Neural progenitor cell (in vitro differentiated cells): ENCODE data around the gene DPH3. TPM values are rescaled to one million over a fixed set of nuclear protein-coding genes. Genes with fewer than 3 reads are reported as not detected.

ENCODE experiments used
- DNase-seq: peaks from one replicate; pipeline ENCODE4 v3.0.0-alpha.2; 2016; ENCODE audit warnings: low spot score
- H2AFZ ChIP-seq: fragments of 200-600 bp; sonication (generic); replicated peaks from 2 replicates; pipeline ENCODE4 v1.6.1; 2016; ENCODE audit warnings: antibody characterized with exemption
- H3F3A ChIP-seq: fragments of 200-600 bp; sonication (generic); 2 replicates; pipeline ENCODE4 v1.6.1; 2016; ENCODE audit warnings: antibody characterized with exemption, low read depth
- H3K27ac ChIP-seq: fragments of 200-600 bp; sonication (generic); 2 replicates; pipeline ENCODE4 v1.5.1; 2016; ENCODE audit warnings: mild to moderate bottlenecking
- H3K27me3 ChIP-seq: fragments of 200-600 bp; sonication (generic); 2 replicates; pipeline ENCODE4 v1.6.1; 2016; ENCODE audit warnings: mild to moderate bottlenecking, moderate library complexity
- H3K36me3 ChIP-seq: fragments of 200-600 bp; sonication (generic); 2 replicates; pipeline ENCODE4 v1.5.1; 2016
- H3K4me1 ChIP-seq: fragments of 200-600 bp; sonication (generic); 2 replicates; pipeline ENCODE4 v1.6.1; 2016; ENCODE audit warnings: mixed run types
- H3K4me2 ChIP-seq: fragments of 200-600 bp; sonication (generic); 2 replicates; pipeline ENCODE4 v1.6.1; 2016
- H3K4me3 ChIP-seq: fragments of 200-600 bp; sonication (generic); 2 replicates; pipeline ENCODE4 v1.5.1; 2016
- H3K79me2 ChIP-seq: fragments of 200-600 bp; sonication (generic); 2 replicates; pipeline ENCODE4 v1.6.1; 2016; ENCODE audit warnings: low read depth
- H3K9ac ChIP-seq: fragments of 200-600 bp; sonication (generic); 2 replicates; pipeline ENCODE4 v1.6.1; 2016
- H3K9me3 ChIP-seq: fragments of 200-600 bp; sonication (generic); 2 replicates; pipeline ENCODE4 v1.5.1; 2016; ENCODE audit warnings: low read depth
- H4K20me1 ChIP-seq: fragments of 200-600 bp; sonication (generic); 2 replicates; pipeline ENCODE4 v1.6.1; 2016; ENCODE audit warnings: low read depth
- H3K27ac Mint-ChIP-seq: 3 replicates; pipeline ENCODE4 v1.8.0; 2021; ENCODE audit warnings: mixed read lengths
- H3K27me3 Mint-ChIP-seq: 2 replicates; pipeline ENCODE4 v1.8.0; 2022; ENCODE audit warnings: low read depth, mild to moderate bottlenecking, inconsistent platforms, moderate library complexity, mixed read lengths; ENCODE audit not compliant: insufficient read depth
- H3K36me3 Mint-ChIP-seq: 3 replicates; pipeline ENCODE4 v1.8.0; 2021; ENCODE audit warnings: mixed read lengths
- H3K4me1 Mint-ChIP-seq: 3 replicates; pipeline ENCODE4 v1.8.0; 2021; ENCODE audit warnings: mixed read lengths
- H3K4me3 Mint-ChIP-seq: 3 replicates; pipeline ENCODE4 v1.8.0; 2021; ENCODE audit warnings: mild to moderate bottlenecking, moderate library complexity, mixed read lengths
- H3K9me3 Mint-ChIP-seq: 3 replicates; pipeline ENCODE4 v1.8.0; 2020; ENCODE audit warnings: mixed read lengths
- EZH2 ChIP-seq: fragments of 200-600 bp; sonication (generic); IDR thresholded peaks from 2 replicates; pipeline ENCODE4 v1.6.1; 2017; ENCODE audit warnings: antibody characterized with exemption, mild to moderate bottlenecking, moderate library complexity
- EZH2phosphoT487 ChIP-seq: fragments of 200-600 bp; sonication (generic); IDR thresholded peaks from 2 replicates; pipeline ENCODE4 v1.6.1; 2017; ENCODE audit warnings: antibody characterized with exemption
- total RNA-seq: library from RNA; depleted of rRNA; stranded (reverse); fragments of >200 nt; gene quantifications from 2 replicates; pipeline ENCODE4 v1.2.3, GENCODE V29; 2015; ENCODE audit warnings: low replicate concordance
- TF ChIP-seq, protein P1 (sequence below): fragments of 200-600 bp; sonication (generic); IDR thresholded peaks from 2 replicates; pipeline ENCODE4 v1.5.1; 2017; ENCODE audit warnings: antibody characterized with exemption, mild to moderate bottlenecking

Gene DPH3
- total RNA-seq, 1 donor from 2014 or later, result 31.2 TPM

DNA sequence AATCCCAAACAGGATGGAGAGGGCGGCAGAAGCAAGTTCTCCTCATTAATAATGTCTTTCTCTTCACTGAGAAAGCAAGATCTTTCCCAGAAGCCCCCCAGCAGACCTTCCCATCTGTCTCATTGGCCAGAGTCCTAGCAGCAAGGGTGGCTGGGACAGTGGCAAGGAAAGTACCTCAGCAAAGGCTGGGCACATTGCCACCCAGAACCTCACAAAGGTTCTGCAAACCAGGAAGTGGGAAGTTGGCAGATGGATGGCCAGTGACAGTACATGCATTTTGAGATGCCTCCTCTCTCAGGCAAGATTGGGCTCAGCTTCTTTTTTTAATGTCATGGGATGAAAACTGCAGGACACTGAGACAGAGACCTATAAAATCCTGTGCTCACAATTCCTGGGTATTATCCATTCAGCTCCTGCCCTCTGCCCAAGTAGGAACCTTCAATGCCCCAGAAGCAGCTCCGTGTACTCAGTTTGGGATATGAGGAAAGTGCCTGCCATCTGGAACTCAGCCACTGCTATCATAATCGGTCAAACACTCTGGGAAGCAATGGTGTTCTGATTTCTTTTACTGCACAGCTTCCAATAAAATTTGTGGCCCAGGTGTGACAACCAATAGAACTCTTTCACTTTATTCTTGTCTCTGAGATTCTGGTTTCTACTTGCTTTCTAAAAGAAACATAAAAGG is 25.5 kb downstream of the DPH3 start:
- Histone ChIP-seq H3K4me2 (no peak overlapping the region), H2AFZ (no peak overlapping the region), H3K4me1 (no peaks in the 10 kb centered on the region), H4K20me1 (no peaks in the 10 kb centered on the region), H3K9me3 (no peaks in the 10 kb centered on the region), H3K36me3 (no peaks in the 10 kb centered on the region), H3F3A (no peaks in the 10 kb centered on the region), H3K9ac (no peak overlapping the region), H3K27ac (no peak overlapping the region), H3K27me3 (no peaks in the 10 kb centered on the region), H3K79me2 (no peaks in the 10 kb centered on the region), H3K4me3 (no peak overlapping the region)
- DNase-seq, result no peak
- Mint-ChIP-seq H3K9me3 (peaks cover 3% of the 10 kb centered on the region), H3K4me3 (no peak overlapping the region), H3K27me3 (no peaks in the 10 kb centered on the region), H3K27ac (no peak overlapping the region), H3K36me3 (no peaks in the 10 kb centered on the region), H3K4me1 (no peaks in the 10 kb centered on the region)
- no peak for TF ChIP-seq EZH2
- TF ChIP-seq, protein P1, sequence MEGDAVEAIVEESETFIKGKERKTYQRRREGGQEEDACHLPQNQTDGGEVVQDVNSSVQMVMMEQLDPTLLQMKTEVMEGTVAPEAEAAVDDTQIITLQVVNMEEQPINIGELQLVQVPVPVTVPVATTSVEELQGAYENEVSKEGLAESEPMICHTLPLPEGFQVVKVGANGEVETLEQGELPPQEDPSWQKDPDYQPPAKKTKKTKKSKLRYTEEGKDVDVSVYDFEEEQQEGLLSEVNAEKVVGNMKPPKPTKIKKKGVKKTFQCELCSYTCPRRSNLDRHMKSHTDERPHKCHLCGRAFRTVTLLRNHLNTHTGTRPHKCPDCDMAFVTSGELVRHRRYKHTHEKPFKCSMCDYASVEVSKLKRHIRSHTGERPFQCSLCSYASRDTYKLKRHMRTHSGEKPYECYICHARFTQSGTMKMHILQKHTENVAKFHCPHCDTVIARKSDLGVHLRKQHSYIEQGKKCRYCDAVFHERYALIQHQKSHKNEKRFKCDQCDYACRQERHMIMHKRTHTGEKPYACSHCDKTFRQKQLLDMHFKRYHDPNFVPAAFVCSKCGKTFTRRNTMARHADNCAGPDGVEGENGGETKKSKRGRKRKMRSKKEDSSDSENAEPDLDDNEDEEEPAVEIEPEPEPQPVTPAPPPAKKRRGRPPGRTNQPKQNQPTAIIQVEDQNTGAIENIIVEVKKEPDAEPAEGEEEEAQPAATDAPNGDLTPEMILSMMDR, result no peak
- no peak for TF ChIP-seq EZH2phosphoT487

DNA sequence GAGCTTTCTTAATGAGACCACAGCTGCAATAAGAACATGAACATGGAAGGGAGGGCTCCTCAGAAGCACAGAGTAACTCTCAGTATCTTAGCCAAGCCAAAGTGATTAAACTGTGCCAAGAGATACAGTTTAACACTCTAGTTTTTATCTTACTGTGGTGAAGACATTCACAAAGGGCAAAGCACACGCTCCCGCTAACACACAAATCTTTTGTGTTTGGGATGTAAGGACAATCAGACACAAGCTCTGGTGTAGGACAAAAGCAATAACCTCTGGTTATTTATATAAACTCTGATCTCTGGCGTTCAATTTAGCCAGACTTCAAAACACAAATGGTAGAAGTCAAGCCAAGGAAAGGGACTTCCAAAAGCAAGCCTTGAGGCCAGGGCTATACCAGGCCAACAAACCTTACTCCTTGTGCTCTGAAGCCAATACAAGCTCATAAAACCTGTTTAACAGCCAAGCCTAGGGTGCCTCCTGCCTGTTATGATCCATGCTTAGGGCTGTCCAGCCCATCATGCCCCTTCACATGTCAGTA is 27.8 kb downstream of the DPH3 start:
- H3K27me3 Mint-ChIP-seq, result no peaks in the 10 kb centered on the region
- DNase-seq, result no peak
- no peaks in the 10 kb centered on the region for H3K27me3 ChIP-seq

DNA sequence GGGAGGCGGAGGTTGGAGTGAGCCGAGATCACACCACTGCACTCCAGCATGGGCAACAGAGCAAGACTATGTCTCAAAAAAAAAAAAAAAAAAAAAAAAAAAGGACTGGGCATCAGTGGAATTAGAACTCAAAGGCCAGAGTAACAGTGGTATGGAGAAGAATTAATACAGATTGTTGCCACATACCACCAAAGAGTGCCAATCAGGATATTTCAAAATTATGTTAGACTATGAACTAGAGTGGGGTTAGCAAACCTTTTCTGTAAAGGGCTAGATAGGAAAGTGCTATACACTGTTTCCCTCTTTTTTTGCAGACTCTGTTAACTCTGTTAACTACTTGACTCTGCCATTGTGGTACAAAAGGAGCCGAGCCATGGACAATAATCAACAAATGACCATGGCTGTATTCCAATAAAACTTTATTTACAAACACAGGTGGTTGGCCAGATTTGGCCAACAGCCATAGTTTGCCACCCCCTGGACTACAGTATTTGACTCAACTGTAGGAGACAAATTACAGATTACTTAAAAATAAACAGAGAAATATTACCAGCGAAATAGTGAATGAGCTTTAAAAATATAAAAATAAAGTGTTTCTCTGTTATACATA is 28.6 kb downstream of the DPH3 start:
- Histone ChIP-seq H3K9me3 (no peaks in the 10 kb centered on the region), H3K4me2 (no peak overlapping the region), H4K20me1 (no peaks in the 10 kb centered on the region), H3F3A (no peaks in the 10 kb centered on the region), H3K4me3 (no peak overlapping the region), H3K27me3 (no peaks in the 10 kb centered on the region), H3K79me2 (no peaks in the 10 kb centered on the region), H3K36me3 (no peaks in the 10 kb centered on the region), H3K4me1 (no peaks in the 10 kb centered on the region), H3K27ac (no peak overlapping the region), H3K9ac (no peak overlapping the region), H2AFZ (no peak overlapping the region)
- no peak for TF ChIP-seq EZH2phosphoT487
- no peak for TF ChIP-seq EZH2
- TF ChIP-seq, protein P1, result no peak
- no peak overlapping the region for H3K27ac Mint-ChIP-seq
- no peaks in the 10 kb centered on the region for H3K27me3 Mint-ChIP-seq
- no peak overlapping the region for H3K4me3 Mint-ChIP-seq
- peaks cover 4% of the 10 kb centered on the region for H3K4me1 Mint-ChIP-seq
- H3K36me3 Mint-ChIP-seq, result no peaks in the 10 kb centered on the region
- DNase-seq, result no peak
- peaks cover 3% of the 10 kb centered on the region for H3K9me3 Mint-ChIP-seq

More for the DNA sequence above, 27.8 kb downstream of the DPH3 start:
- no peaks in the 10 kb centered on the region for H3F3A ChIP-seq
- no peak overlapping the region for H3K27ac Mint-ChIP-seq
- H3K27ac ChIP-seq, result no peak overlapping the region
- TF ChIP-seq EZH2 (no peak), EZH2phosphoT487 (no peak)
- TF ChIP-seq, protein P1, result no peak
- no peaks in the 10 kb centered on the region for H3K36me3 Mint-ChIP-seq
- no peaks in the 10 kb centered on the region for H3K4me1 ChIP-seq
- H3K9ac ChIP-seq, result no peak overlapping the region
- H4K20me1 ChIP-seq, result no peaks in the 10 kb centered on the region
- H3K36me3 ChIP-seq, result no peaks in the 10 kb centered on the region
- H3K4me3 Mint-ChIP-seq, result no peak overlapping the region
- peaks cover 4% of the 10 kb centered on the region for H3K4me1 Mint-ChIP-seq
- H3K79me2 ChIP-seq, result no peaks in the 10 kb centered on the region
- no peak overlapping the region for H2AFZ ChIP-seq
- H3K4me3 ChIP-seq, result no peak overlapping the region
- H3K4me2 ChIP-seq, result no peak overlapping the region
- peaks cover 3% of the 10 kb centered on the region for H3K9me3 Mint-ChIP-seq
- no peaks in the 10 kb centered on the region for H3K9me3 ChIP-seq
